GM21529 (cell line): ENCODE data around the gene MSL2.
"Not testable (repeated sequence)": the region's sequence is repeated elsewhere in the genome, so short reads cannot be mapped to it uniquely, and the experiment has no call there.

Experiments used
- ATAC-seq: cut with Tn5 transposase; IDR thresholded peaks from one replicate; pipeline ENCODE4 v1.9.1; 2021; ENCODE audit not compliant: unreplicated experiment

Gene MSL2

GRCh38 chr3:136196064-136196400 lies at the start of gene MSL2:
TSS of gene MSL2 (minus strand) at chr3:136196335. CDS start at chr3:136195113, 1,222 bp downstream.
- ATAC-seq, result no peak

GRCh38 chr3:136245691-136246090 lies 49.6 kb upstream of the MSL2 start:
- no peak for ATAC-seq

- ATAC-seq, result no peak
Measured at GRCh38 chr3:136239094-136239493, 43.0 kb upstream of the MSL2 start.

- no peak for ATAC-seq
Measured at GRCh38 chr3:136237961-136238649, 42.0 kb upstream of the MSL2 start.

- ATAC-seq, result no peak
Measured at GRCh38 chr3:136237103-136237502, 41.0 kb upstream of the MSL2 start.

- ATAC-seq, result no peak
Measured at GRCh38 chr3:136236109-136236508, 40.0 kb upstream of the MSL2 start.

- ATAC-seq, result no peak
Measured at GRCh38 chr3:136235545-136235944, 39.4 kb upstream of the MSL2 start.

- no peak for ATAC-seq
Measured at GRCh38 chr3:136232413-136232812, 36.3 kb upstream of the MSL2 start.

GRCh38 chr3:136222746-136223145 lies 26.6 kb upstream of the MSL2 start:
- ATAC-seq, result not testable (repeated sequence)

GRCh38 chr3:136211547-136211946 lies 15.4 kb upstream of the MSL2 start:
- no peak for ATAC-seq

- ATAC-seq, result no peak
Measured at GRCh38 chr3:136209921-136210320, 13.8 kb upstream of the MSL2 start.

- ATAC-seq, result no peak
Measured at GRCh38 chr3:136207489-136208115, 11.5 kb upstream of the MSL2 start.

- not testable (repeated sequence) for ATAC-seq
Measured at GRCh38 chr3:136199219-136199618, 3.1 kb upstream of the MSL2 start.

GRCh38 chr3:136198462-136199078 lies 2.4 kb upstream of the MSL2 start:
- ATAC-seq, result not testable (repeated sequence)

- ATAC-seq, result no peak
Measured at GRCh38 chr3:136197159-136197793, 1.1 kb upstream of the MSL2 start.

GRCh38 chr3:136196401-136197158 lies 445 bp upstream of the MSL2 start:
- peak; percentile 68 for ATAC-seq

GRCh38 chr3:136195258-136196063 lies 674 bp downstream of the MSL2 start:
- ATAC-seq, result peak; percentile 35

- ATAC-seq, result no peak
Measured at GRCh38 chr3:136194409-136195257, 1.5 kb downstream of the MSL2 start.

GRCh38 chr3:136193278-136194054 lies 2.7 kb downstream of the MSL2 start:
- ATAC-seq, result no peak
